Measurements from ENCODE around the gene DES. TPM values are rescaled to one million over a fixed set of nuclear protein-coding genes. Genes with fewer than 3 reads are reported as not detected.

The DES gene
- total and polyA plus RNA-seq, 2 of the 13 experiments (the other 11 are each of a cell fraction or from before 2014, with no cell fraction given): not detected

GRCh38 chr2:219433666-219434467, 15.7 kb downstream of the DES start (continued):
- TF ChIP-seq, protein P1, sequence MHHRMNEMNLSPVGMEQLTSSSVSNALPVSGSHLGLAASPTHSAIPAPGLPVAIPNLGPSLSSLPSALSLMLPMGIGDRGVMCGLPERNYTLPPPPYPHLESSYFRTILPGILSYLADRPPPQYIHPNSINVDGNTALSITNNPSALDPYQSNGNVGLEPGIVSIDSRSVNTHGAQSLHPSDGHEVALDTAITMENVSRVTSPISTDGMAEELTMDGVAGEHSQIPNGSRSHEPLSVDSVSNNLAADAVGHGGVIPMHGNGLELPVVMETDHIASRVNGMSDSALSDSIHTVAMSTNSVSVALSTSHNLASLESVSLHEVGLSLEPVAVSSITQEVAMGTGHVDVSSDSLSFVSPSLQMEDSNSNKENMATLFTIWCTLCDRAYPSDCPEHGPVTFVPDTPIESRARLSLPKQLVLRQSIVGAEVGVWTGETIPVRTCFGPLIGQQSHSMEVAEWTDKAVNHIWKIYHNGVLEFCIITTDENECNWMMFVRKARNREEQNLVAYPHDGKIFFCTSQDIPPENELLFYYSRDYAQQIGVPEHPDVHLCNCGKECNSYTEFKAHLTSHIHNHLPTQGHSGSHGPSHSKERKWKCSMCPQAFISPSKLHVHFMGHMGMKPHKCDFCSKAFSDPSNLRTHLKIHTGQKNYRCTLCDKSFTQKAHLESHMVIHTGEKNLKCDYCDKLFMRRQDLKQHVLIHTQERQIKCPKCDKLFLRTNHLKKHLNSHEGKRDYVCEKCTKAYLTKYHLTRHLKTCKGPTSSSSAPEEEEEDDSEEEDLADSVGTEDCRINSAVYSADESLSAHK (CRISPR knock-in tag; IDR thresholded peaks at IDR 0.05; ENCODE audit: borderline replicate concordance): no peak
- TF ChIP-seq ZNF687 (CRISPR knock-in tag; IDR thresholded peaks at IDR 0.05) (no peak), GTF3A (CRISPR knock-in tag; conservative IDR thresholded peaks at IDR 0.05) (no peak), TP53 (CRISPR knock-in tag; conservative IDR thresholded peaks at IDR 0.05) (no peak), MTF2 (CRISPR knock-in tag; IDR thresholded peaks at IDR 0.05; ENCODE audit: borderline replicate concordance) (no peak), ELF1 (CRISPR knock-in tag; IDR thresholded peaks at IDR 0.05) (no peak), CENPBD1 (CRISPR knock-in tag; IDR thresholded peaks at IDR 0.05; ENCODE audit: borderline replicate concordance, low read depth) (no peak), CTCF (CRISPR knock-in tag; IDR thresholded peaks at IDR 0.05) (peak; percentile 51), RXRB (CRISPR knock-in tag; IDR thresholded peaks at IDR 0.05; ENCODE audit: borderline replicate concordance) (no peak), RFX5 (IDR thresholded peaks at IDR 0.05; ENCODE audit: low read depth, low read length) (no peak), ZNF644 (CRISPR knock-in tag; IDR thresholded peaks at IDR 0.05; ENCODE audit: low read depth) (no peak)

Measured in HepG2 (cell line).